HCT116 (cell line): ENCODE data around the gene AP1S1. TPM values are rescaled to one million over a fixed set of nuclear protein-coding genes. Genes with fewer than 3 reads are reported as not detected.
"Not testable (repeated sequence)": the region's sequence is repeated elsewhere in the genome, so short reads cannot be mapped to it uniquely, and the experiment has no call there.

Source experiments
- ATAC-seq: fragments of 200-7000 bp; cut with Tn5 transposase; 2 replicates; pipeline ENCODE4 v1.9.1; 2020; ENCODE audit warnings: mild to moderate bottlenecking, moderate library complexity
- BruUV-seq: library from RNA; stranded (reverse); fragments of 400-500 nt; replicated peaks from 2 replicates; lab custom pipeline; 2021; lab: Mats Ljungman, UMichigan
- CTCF ChIA-PET: fragments of 300-600 bp; sonication (Branson Sonifier 250); formaldehyde crosslinking; loops from one replicate; lab custom pipeline; 2021; ENCODE audit warnings: antibody characterized with exemption; lab: Charles Lee
- POLR2A ChIA-PET: fragments of 300-600, 350-600 bp; sonication (Branson Sonifier 250); formaldehyde crosslinking; loops from one replicate; lab custom pipeline; 2021; ENCODE audit warnings: antibody characterized with exemption; lab: Charles Lee
- RAD21 ChIA-PET, 2 experiments: fragments of 300-600 bp; sonication (Branson Sonifier 250); formaldehyde crosslinking; loops; one replicate each; lab custom pipeline; 2023; ENCODE audit warnings: low total read pairs in 2 of 2; ENCODE audit not compliant: uncharacterized antibody in 2 of 2, unreplicated experiment in 2 of 2, low non-redundant PET in 1 of 2; lab: Charles Lee
- DNase-seq: peaks from one replicate; pipeline ENCODE4 v3.0.0-alpha.2; 2010; ENCODE audit warnings: low read depth, low spot score
- H2AFZ ChIP-seq: fragments of 200-600 bp; shearing (Covaris generic), sonication (generic); 2 replicates; pipeline ENCODE4 v1.6.1; 2017; ENCODE audit warnings: low read depth, mixed run types, mixed read lengths, antibody characterized with exemption, low read length; ENCODE audit not compliant: poor library complexity, severe bottlenecking
- H3K27ac ChIP-seq: 2 replicates; pipeline ENCODE4 v1.5.1; 2012; ENCODE audit warnings: low read depth, low read length
- H3K27me3 ChIP-seq: fragments of 200-600 bp; sonication (generic); 2 replicates; pipeline ENCODE4 v1.6.1; 2016; ENCODE audit warnings: mixed run types, low read length, mixed read lengths; ENCODE audit not compliant: insufficient read depth
- H3K36me3 ChIP-seq, 2 experiments: fragments of 200-500 bp in 1 of 2; fragments of 200-600 bp in 1 of 2; sonication (Bioruptor generic) in 1 of 2; sonication (generic) in 1 of 2; 2 replicates each; pipeline versions ENCODE4 v1.5.1 to v1.6.1; 2014 to 2016; ENCODE audit warnings: low read length in 2 of 2, inconsistent platforms in 1 of 2, mixed read lengths in 1 of 2, mixed run types in 1 of 2; ENCODE audit not compliant: insufficient read depth in 2 of 2, control insufficient read depth in 1 of 2
- H3K4me1 ChIP-seq, 2 experiments: fragments of 200-600 bp in 1 of 2; sonication (generic) in 1 of 2; 2 replicates each; pipeline versions ENCODE4 v1.5.1 to v1.6.1; 2012 to 2017; ENCODE audit warnings: low read length in 2 of 2, inconsistent platforms in 1 of 2, mild to moderate bottlenecking in 1 of 2, mixed read lengths in 1 of 2, mixed run types in 1 of 2, moderate library complexity in 1 of 2; ENCODE audit not compliant: insufficient read depth in 2 of 2, control insufficient read depth in 1 of 2
- H3K4me2 ChIP-seq: fragments of 200-600 bp; sonication (generic); 2 replicates; pipeline ENCODE4 v1.6.1; 2017; ENCODE audit warnings: mixed run types, low read length, mixed read lengths
- H3K4me3 ChIP-seq, 2 experiments: fragments of 200-600 bp in 1 of 2; sonication (generic) in 1 of 2; replicated peaks in 1 of 2; 2 replicates each; pipeline ENCODE4 v1.5.1; 2011 to 2016; ENCODE audit warnings: low read length in 2 of 2, control low read depth in 1 of 2, low read depth in 1 of 2, mild to moderate bottlenecking in 1 of 2, mixed read lengths in 1 of 2, mixed run types in 1 of 2
- H3K79me2 ChIP-seq: fragments of 200-600 bp; sonication (generic); 2 replicates; pipeline ENCODE4 v1.6.1; 2017; ENCODE audit warnings: mild to moderate bottlenecking, mixed run types, low read length, moderate library complexity, mixed read lengths; ENCODE audit not compliant: insufficient read depth
- H3K9ac ChIP-seq: fragments of 200-600 bp; sonication (generic); 2 replicates; pipeline ENCODE4 v1.6.1; 2016; ENCODE audit warnings: low read length, mixed read lengths
- H3K9me2 ChIP-seq: fragments of 200-600 bp; sonication (generic), shearing (Covaris generic); 2 replicates; pipeline ENCODE4 v1.6.1; 2017; ENCODE audit warnings: mixed run types, mild to moderate bottlenecking, moderate library complexity; ENCODE audit not compliant: insufficient read depth
- H3K9me3 ChIP-seq, 2 experiments: fragments of 200-500 bp in 1 of 2; fragments of 200-600 bp in 1 of 2; sonication (Bioruptor generic) in 1 of 2; sonication (generic) in 1 of 2; 2 replicates each; pipeline ENCODE4 v1.6.1; 2014 to 2017; ENCODE audit warnings: low read length in 2 of 2, mixed read lengths in 2 of 2, inconsistent platforms in 1 of 2, low read depth in 1 of 2, mild to moderate bottlenecking in 1 of 2, mixed run types in 1 of 2, moderate library complexity in 1 of 2; ENCODE audit not compliant: control insufficient read depth in 1 of 2, insufficient read depth in 1 of 2
- H4K20me1 ChIP-seq: fragments of 200-600 bp; sonication (generic), shearing (Covaris generic); 2 replicates; pipeline ENCODE4 v1.6.1; 2017; ENCODE audit warnings: mixed run types, mild to moderate bottlenecking, moderate library complexity; ENCODE audit not compliant: insufficient read depth
- CEBPB ChIP-seq: IDR thresholded peaks from 2 replicates; pipeline ENCODE4 v1.6.1; 2012; ENCODE audit warnings: low read depth
- EGR1 ChIP-seq: IDR thresholded peaks from 2 replicates; pipeline ENCODE4 v1.6.1; 2012; ENCODE audit warnings: low read depth
- ELF1 ChIP-seq: IDR thresholded peaks from 2 replicates; pipeline ENCODE4 v1.6.1; 2012; ENCODE audit warnings: low read depth, borderline replicate concordance
- EZH2 ChIP-seq: fragments of 200-600 bp; sonication (generic); IDR thresholded peaks from 2 replicates; pipeline ENCODE4 v1.6.1; 2017; ENCODE audit warnings: antibody characterized with exemption, mixed run types
- FOSL1 ChIP-seq: IDR thresholded peaks from 2 replicates; pipeline ENCODE4 v1.6.1; 2012; ENCODE audit warnings: low read depth
- POLR2A ChIP-seq: IDR thresholded peaks from 2 replicates; pipeline ENCODE4 v1.7.0; 2011; ENCODE audit warnings: borderline replicate concordance; ENCODE audit not compliant: insufficient read depth, insufficient read length; ENCODE audit errors: extremely low read depth
- TCF7L2 ChIP-seq: IDR thresholded peaks from 2 replicates; pipeline ENCODE4 v1.7.0; 2011; ENCODE audit warnings: borderline replicate concordance, inconsistent platforms; ENCODE audit not compliant: insufficient read depth, insufficient read length; ENCODE audit errors: extremely low read depth
- YY1 ChIP-seq: IDR thresholded peaks from 2 replicates; pipeline ENCODE4 v1.6.1; 2011; ENCODE audit warnings: low read length, low read depth, moderate library complexity, mild to moderate bottlenecking; ENCODE audit not compliant: insufficient replicate concordance; ENCODE audit errors: extremely low read depth
- ZNF274 ChIP-seq: fragments of 200-500 bp; sonication (Bioruptor generic); IDR thresholded peaks from 2 replicates; pipeline ENCODE4 v1.6.1; 2014; ENCODE audit warnings: mild to moderate bottlenecking, low read depth, low read length, inconsistent platforms
- intact Hi-C: fragments of 100-400 bp; cut with micrococcal nuclease; formaldehyde crosslinking; loops from 2 replicates; pipeline ENCODE4 v1.10.0; 2022
- total RNA-seq: library from RNA; stranded (reverse); gene quantifications from one replicate; pipeline ENCODE4 v1.2.1, GENCODE V29; 2021; ENCODE audit not compliant: unreplicated experiment

Gene AP1S1
- total RNA-seq, 1 experiment from 2014 or later: 130 TPM

DNA sequence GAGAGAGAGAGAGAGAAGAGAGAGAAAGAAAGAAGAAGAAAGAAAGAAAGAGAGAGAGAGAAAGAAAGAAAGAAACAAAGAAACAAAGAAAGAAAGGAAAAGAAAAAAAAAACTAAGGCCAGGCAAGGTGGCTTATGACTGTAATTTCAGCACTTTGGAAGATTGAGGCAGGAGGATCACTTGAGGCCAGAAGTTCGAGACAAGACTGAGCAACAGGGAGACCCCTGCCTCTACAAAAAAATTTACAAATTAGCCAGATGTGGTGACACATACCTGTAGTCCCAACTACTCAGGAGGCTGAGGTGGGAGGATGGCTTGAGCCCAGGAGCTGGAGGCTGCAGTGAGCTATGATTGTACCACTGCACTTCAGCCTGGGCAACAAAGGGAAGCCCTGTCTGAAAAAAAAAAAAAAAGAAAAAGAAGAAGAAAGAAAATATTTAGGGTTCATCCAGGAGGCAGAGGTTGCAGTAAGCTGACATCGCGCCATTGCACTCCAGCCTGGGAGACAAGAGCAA is 24.6 kb upstream of the AP1S1 start:
- Histone ChIP-seq H3K27me3 (no peaks in the 10 kb centered on the region), H3K4me1 (peaks cover 31 to 50% of the 10 kb centered on the region in 2 experiments), H3K9ac (no peak overlapping the region), H3K4me2 (no peak overlapping the region), H3K27ac (no peak overlapping the region), H4K20me1 (no peaks in the 10 kb centered on the region), H3K36me3 (peaks cover 0 to 5% of the 10 kb centered on the region in 2 experiments; a peak in 1 of 4 replicates), H3K9me2 (no peaks in the 10 kb centered on the region), H3K9me3 (no peaks in the 10 kb centered on the region), H3K4me3 (no peak overlapping the region), H3K79me2 (no peaks in the 10 kb centered on the region), H2AFZ (no peak overlapping the region)
- POLR2A ChIA-PET: no interaction called here
- CTCF ChIA-PET: interaction anchor here (0.7 kb wide), 1 partner anchor 13 kb away, joined by 3 read pairs; no protein-coding TSS in a partner anchor
- RAD21 ChIA-PET: no interaction called here
- TF ChIP-seq ELF1: no peak
- no peak for TF ChIP-seq EZH2
- TF ChIP-seq EGR1: no peak
- TF ChIP-seq ZNF274: no peak
- TF ChIP-seq FOSL1: no peak
- no peak for TF ChIP-seq YY1
- no peak for TF ChIP-seq TCF7L2
- TF ChIP-seq POLR2A: no peak
- TF ChIP-seq CEBPB: no peak
- no TSS peak for BruUV-seq
- ATAC-seq (no peak), DNase-seq (no peak)
- intact Hi-C loops: no loop called here

- POLR2A ChIA-PET, RAD21 ChIA-PET, H3K27ac ChIP-seq, H3K9ac ChIP-seq, H3K79me2 ChIP-seq, H2AFZ ChIP-seq, DNase-seq, H3K4me3 ChIP-seq, H3K9me3 ChIP-seq, intact Hi-C loops, H3K27me3 ChIP-seq, BruUV-seq, H3K4me2 ChIP-seq, ATAC-seq, H3K36me3 ChIP-seq, H4K20me1 ChIP-seq, H3K9me2 ChIP-seq: not testable (repeated sequence)
- H3K4me1 ChIP-seq: peaks cover 5 to 36% of the 10 kb centered on the region in 2 experiments
- CTCF ChIA-PET: interaction anchor here (2.7 kb wide), 1 partner anchor 11 kb away, joined by 12 read pairs; no protein-coding TSS in a partner anchor
Measured at GRCh38 chr7:101132626-101133600, 21.4 kb upstream of the AP1S1 start.
